GM18507 (cell line): ENCODE results near the gene CACUL1.

Experiments
- DNase-seq: peaks from one replicate; pipeline ENCODE4 v3.0.0; 2011; ENCODE audit warnings: low read depth; ENCODE audit not compliant: insufficient read length; ENCODE audit errors: extremely low spot score
- FAIRE-seq: peaks from 2 replicates; lab custom pipeline; 2011; peaks lifted over from hg19 to GRCh38; lab: Jason Lieb, UNC

CACUL1 gene

DNA sequence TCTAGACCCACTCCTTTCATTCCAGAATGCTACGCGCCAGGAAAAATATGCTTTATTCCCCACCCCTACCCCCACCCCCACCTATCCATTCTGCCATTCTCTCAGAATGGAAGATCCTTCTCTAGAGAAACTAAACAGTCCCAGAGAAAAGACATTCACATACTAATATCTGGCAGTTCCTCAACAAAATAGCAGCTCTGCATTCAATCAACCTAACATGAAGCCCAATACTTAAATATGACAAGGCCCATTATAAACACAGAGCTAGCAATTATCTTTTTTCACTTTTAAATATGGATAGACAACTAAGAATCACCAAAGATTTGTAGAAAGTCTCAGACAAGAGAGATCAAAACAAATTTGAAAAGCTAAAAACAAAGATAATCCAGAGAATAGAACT lies 16.4 kb downstream of the CACUL1 start:
- FAIRE-seq, result no peak
- no peak for DNase-seq

DNA sequence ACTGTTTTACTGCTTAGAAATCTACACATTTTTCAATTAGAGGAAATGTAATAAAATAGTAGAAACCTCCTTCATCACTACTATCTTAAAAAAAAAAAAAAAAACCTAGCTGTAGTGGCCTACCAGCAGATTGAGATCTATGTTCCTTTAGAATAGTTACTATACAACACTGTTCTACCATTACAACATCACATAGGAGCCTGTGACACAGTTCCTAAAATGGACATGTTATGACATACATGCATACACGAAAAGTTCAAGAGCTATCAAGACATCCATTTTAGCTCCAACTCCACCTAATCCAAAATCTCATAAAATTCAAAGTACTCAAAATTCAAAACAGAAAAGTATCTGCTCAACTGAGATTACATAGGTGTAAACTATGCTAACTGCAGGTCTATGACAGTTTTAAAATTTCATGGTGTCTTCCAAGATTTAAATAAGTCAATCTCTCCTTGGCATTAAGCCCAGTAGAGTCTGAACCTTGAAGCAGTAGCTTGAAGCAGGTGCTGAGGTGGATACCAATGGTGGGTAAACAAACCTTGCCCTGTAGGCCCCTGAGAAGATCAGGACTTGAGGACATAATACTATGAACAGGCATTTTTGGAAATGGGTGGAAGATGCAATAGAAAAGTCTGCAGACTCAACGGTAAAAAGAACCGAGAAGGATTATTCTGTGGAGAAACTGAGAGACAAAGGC lies 17.0 kb downstream of the CACUL1 start:
- peak; percentile 54 for FAIRE-seq

DNA sequence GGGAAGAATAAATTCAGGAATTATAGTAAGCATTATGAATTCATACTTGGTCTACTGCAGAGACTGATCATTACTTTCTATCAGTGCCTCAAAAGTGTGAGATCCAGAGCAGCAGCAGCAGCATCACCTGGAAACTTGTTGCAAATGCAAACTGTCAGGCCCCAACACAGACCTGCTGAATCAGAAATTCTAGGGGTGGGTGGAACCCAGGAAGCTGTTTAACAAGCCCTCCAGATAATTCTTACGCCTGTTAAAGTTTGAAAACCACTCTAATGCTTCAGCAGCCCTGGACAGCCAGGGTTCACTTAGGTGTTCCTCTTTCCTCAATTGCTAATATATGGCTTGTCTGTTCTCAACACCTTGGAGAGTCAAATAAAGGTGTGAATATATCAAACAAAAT lies 19.5 kb downstream of the CACUL1 start:
- FAIRE-seq (peak; percentile 36), DNase-seq (no peak)

More for the DNA sequence above, 17.0 kb downstream of the CACUL1 start:
- no peak for DNase-seq

- FAIRE-seq (peak; percentile 24), DNase-seq (no peak)
Measured at GRCh38 chr10:118734475-118734874, 20.3 kb downstream of the CACUL1 start.

DNA sequence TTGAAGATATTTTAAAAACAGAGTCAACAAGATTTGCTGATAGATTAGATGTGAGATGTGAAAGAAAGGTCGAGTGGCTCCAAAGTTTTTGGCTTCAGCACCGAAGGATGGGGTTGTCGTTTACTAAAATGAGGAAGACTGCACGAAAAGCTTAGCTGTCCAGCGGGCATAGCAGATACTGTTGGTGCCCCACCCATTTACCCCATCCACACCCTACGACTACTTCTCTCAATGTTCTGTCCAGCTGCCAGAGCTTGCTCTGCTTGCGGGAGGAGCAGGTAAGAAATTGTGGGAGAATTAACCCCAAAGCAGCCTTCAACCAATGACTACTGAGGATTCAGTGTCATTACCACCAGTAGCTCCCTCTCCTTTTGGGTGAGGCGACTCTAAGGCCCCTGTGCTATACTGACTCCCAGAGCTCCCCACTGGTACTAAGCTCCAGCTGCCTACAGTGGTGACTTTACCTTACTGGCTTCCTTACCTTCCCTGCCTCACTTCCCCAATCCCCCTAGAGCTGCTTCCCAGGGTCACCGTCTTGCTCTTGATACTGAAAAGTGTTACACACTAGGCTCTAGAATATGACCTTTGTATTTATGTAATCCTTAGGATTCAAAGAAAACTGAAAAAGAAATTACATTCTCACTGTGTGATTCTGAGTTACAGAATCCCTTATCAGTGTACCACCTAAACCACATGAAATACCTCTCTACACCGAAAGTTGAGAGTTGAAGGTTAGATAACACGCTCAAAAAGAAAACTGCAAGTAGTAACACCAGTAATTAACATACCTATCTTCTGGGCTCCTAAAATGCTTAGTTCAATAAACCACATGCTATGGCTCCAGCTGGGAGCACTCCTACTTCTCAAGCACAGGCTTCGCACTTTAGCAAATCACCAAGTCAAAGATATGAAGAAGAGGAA lies 22.3 kb downstream of the CACUL1 start:
- peak; percentile 36 for FAIRE-seq
- no peak for DNase-seq

DNA sequence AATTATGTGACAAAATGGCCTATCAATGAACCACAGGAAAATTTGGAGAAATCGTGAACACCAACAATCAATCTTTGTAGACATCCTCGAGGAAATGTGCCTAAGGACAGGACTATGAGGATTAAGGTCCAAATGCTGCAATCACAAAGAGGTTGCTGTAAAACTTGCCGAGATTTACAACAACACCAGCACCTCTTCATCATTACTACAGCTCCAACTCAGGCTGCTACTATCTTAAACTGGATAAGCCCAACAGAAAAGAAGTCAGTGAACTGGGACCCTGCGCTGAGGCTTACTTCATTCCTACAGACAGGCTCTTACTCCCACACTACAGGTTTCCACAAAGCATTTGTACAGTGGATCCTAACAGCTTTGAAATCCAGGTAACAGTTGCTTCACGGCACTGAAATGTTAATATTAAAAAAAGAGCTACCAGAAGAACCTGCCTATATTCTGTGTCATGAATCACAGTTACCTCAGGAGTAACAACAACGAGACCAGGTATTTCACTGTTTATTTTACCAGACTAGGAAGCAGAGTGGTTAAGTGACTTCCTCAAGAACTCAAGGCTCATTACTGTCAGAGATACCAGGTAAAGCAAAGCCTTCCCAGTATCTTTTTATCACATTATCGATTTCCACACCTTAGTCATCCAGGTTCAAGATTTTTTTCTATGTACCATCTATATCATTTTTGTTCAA lies 23.9 kb downstream of the CACUL1 start:
- FAIRE-seq, result peak; percentile 47

GRCh38 chr10:118729641-118730258 lies 25.0 kb downstream of the CACUL1 start:
- no peak for DNase-seq
- FAIRE-seq, result peak; percentile 92

More for the DNA sequence above, 23.9 kb downstream of the CACUL1 start:
- DNase-seq, result no peak

GRCh38 chr10:118729200-118729599 lies 25.6 kb downstream of the CACUL1 start:
- FAIRE-seq, result no peak
- DNase-seq, result no peak

GRCh38 chr10:118725886-118726500 lies 28.8 kb downstream of the CACUL1 start:
- no peak for FAIRE-seq
- DNase-seq, result no peak

DNA sequence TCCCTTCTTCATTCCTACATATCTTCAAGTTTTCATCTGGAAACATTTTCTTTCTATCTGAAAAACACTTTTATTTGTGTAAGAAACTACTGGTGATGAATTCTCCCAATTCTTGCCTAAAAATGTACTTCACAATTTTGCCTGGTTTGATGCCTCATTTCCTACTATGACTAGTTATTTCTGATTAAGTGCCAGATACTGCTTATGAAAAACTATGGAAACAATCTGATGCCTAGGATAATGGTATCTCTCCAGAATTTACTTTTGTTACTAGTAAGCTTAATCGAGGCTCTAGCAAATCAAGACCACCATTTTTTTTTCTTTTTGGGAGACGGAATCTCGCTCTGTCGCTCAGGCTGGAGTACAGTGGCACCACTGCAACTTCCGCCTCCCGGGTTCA lies 31.3 kb downstream of the CACUL1 start:
- DNase-seq, result no peak
- no peak for FAIRE-seq

- FAIRE-seq (no peak), DNase-seq (no peak)
Measured at GRCh38 chr10:118721539-118721876, 33.3 kb downstream of the CACUL1 start.

- peak; percentile 79 for FAIRE-seq
- no peak for DNase-seq
Measured at GRCh38 chr10:118720685-118721538, 33.9 kb downstream of the CACUL1 start.

- FAIRE-seq (no peak), DNase-seq (no peak)
Measured at GRCh38 chr10:118714366-118714765, 40.4 kb downstream of the CACUL1 start.

DNA sequence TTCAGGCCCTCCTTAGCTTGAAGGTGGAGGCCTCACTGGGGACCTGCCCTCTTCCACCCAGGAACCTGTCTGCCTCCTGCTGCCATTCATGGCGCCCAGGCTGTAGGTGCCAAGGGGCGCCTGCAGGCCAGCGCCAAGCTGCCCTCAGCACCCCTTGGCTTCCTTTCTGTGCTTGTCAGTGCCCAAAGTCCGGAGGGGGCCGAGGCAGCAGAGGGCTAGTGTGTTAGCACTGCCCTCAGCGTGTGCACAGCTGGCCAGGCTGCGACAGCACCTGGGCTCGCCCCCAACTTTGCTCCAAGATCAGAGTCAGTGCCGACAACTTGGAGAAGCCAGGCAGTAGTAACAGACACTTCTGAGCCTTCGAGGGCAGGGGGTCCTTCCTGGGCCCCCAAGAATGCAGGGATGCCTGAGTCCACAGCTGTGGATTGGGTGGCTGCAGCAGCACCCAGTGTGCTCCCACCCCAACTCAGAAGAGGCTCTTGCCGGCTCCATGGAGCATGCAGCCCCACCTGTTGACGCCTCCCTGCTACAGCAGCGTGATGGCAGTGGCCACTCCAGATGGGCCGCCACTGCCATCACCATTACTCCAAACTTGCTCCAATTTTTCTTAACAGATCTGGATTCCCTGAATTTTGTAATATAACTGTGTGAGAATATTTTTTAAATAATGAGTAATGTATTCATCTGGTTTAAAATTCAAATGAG lies 41.7 kb downstream of the CACUL1 start:
- FAIRE-seq (no peak), DNase-seq (no peak)

DNA sequence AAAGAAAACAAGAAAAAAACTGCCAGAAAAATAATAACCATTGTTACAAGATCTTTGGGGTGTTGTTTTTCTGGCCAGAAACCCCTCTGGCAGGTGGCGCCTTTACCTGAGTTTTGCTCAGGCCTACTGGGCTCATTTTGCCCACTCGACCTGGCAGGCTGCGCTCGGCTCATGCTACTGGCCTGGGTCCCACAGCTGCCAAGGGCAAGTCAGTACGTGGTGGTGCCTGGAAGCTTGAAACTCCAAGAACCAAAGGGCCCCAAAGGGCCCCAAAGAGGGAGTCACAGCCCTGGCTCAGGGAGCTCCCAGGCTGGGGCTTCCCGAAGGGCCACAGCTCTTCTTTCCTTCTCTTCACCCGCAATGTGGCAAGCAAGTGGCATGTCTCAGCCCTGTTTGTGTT lies 42.7 kb downstream of the CACUL1 start:
- FAIRE-seq (no peak), DNase-seq (no peak)

GRCh38 chr10:118710487-118710886 lies 44.3 kb downstream of the CACUL1 start:
- DNase-seq (no peak), FAIRE-seq (no peak)

DNA sequence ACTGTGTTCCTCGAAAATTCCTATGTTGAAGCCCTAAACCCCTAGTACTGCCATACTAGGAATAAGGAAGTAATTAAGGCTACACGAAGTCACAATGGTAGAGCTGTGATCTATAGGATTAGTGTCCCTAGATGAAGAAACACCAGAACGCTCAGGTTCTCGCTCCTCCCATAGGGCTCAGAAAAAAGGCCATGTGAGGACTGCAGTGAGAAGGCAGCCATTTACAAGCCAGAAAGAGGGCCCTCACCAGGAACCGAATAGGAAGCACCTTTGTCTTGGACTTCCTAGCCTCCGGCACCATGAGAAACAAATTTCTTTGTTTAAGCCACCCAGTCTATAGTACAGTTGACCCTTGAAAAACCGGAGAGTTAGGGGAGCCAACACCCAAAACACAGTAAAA lies 46.2 kb downstream of the CACUL1 start:
- FAIRE-seq (no peak), DNase-seq (no peak)

DNA sequence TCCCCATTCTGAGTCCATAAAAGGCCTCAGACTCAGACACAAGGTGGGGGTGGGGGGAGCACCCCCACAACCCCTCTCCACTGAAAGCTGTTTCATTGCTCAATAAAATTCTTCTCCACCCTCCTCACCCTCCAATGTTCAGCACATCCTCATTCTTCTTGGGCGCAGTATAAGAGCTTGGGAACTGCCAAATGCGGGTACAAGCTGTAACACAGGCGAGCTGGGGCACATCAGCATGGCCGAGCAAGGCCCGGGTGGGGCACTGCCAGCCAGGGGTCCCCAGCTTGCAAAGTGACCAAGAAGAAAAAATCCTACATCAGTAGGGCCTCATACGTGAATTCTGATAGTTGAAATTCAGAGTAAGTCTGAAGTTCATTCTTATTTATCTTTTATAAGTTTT lies 50.1 kb downstream of the CACUL1 start:
- no peak for FAIRE-seq
- no peak for DNase-seq
